CD4-positive, alpha-beta memory T cell (primary cell): ENCODE data around the gene SLC25A46. TPM values are rescaled to one million over a fixed set of nuclear protein-coding genes. Genes with fewer than 3 reads are reported as not detected.

Source experiments
- CTCF ChIA-PET: fragments of 350-600 bp; sonication (Branson Sonifier 250); formaldehyde crosslinking; loops from one replicate; lab custom pipeline; 2021; ENCODE audit warnings: inconsistent platforms; ENCODE audit not compliant: partially characterized antibody; lab: Charles Lee
- POLR2A ChIA-PET: fragments of 350-600 bp; sonication (Branson Sonifier 250); formaldehyde crosslinking; loops from one replicate; lab custom pipeline; 2021; ENCODE audit not compliant: partially characterized antibody; lab: Charles Lee
- DNase-seq, 5 donors: peaks; one replicate each; pipeline versions ENCODE4 v3.0.0 to v3.0.0-alpha.2; 2020 to 2022; ENCODE audit warnings: mixed read lengths in 1 of 5
- H3K27ac ChIP-seq: one replicate; pipeline ENCODE4 v1.7.0; 2013; ENCODE audit warnings: low read depth, low read length
- H3K27me3 ChIP-seq: 2 replicates; pipeline ENCODE4 v1.7.0; 2013; ENCODE audit warnings: mild to moderate bottlenecking, low read length, moderate library complexity; ENCODE audit not compliant: insufficient read depth
- H3K36me3 ChIP-seq: 2 replicates; pipeline ENCODE4 v1.7.0; 2013; ENCODE audit warnings: mild to moderate bottlenecking, low read length, moderate library complexity; ENCODE audit not compliant: insufficient read depth
- H3K4me1 ChIP-seq: 2 replicates; pipeline ENCODE4 v1.7.0; 2013; ENCODE audit warnings: mild to moderate bottlenecking, low read length, moderate library complexity; ENCODE audit not compliant: insufficient read depth
- H3K4me3 ChIP-seq, 2 donors: one replicate each; pipeline ENCODE4 v1.7.0; 2013; ENCODE audit warnings: low read length in 2 of 2, mild to moderate bottlenecking in 1 of 2
- H3K9me3 ChIP-seq, 2 donors: one replicate each; pipeline ENCODE4 v1.7.0; 2013; ENCODE audit warnings: low read length in 2 of 2, control low read depth in 1 of 2; ENCODE audit not compliant: control insufficient read depth in 1 of 2
- H3K27ac Mint-ChIP-seq, 7 donors: one replicate each; pipeline ENCODE4 v1.8.0; 2020 to 2021; ENCODE audit warnings: mixed read lengths in 7 of 7, mild to moderate bottlenecking in 6 of 7, inconsistent platforms in 3 of 7, moderate library complexity in 3 of 7
- H3K27me3 Mint-ChIP-seq, 2 donors: one replicate each; pipeline ENCODE4 v1.8.0; 2020 to 2021; ENCODE audit warnings: mixed read lengths in 2 of 2
- H3K36me3 Mint-ChIP-seq, 2 donors: one replicate each; pipeline ENCODE4 v1.8.0; 2020 to 2021; ENCODE audit warnings: mixed read lengths in 2 of 2, inconsistent platforms in 1 of 2, mild to moderate bottlenecking in 1 of 2
- H3K4me1 Mint-ChIP-seq, 4 donors: one replicate each; pipeline ENCODE4 v1.8.0; 2020 to 2021; ENCODE audit warnings: mixed read lengths in 4 of 4, mild to moderate bottlenecking in 1 of 4
- H3K4me3 Mint-ChIP-seq, 8 donors: one replicate each; pipeline ENCODE4 v1.8.0; 2020 to 2021; ENCODE audit warnings: mixed read lengths in 8 of 8, mild to moderate bottlenecking in 7 of 8, moderate library complexity in 6 of 8, inconsistent platforms in 3 of 8
- H3K9me3 Mint-ChIP-seq, 8 donors: one replicate each; pipeline ENCODE4 v1.8.0; 2020 to 2021; ENCODE audit warnings: mixed read lengths in 8 of 8, mild to moderate bottlenecking in 5 of 8, inconsistent platforms in 3 of 8, moderate library complexity in 1 of 8
- intact Hi-C: fragments of 100-400 bp; cut with micrococcal nuclease; formaldehyde crosslinking; loops from one replicate; pipeline ENCODE4 v1.15.1; 2023
- polyA plus RNA-seq, 2 donors: library from polyadenylated mRNA; unstranded; fragments of 300-500 nt; fragmentation: Illumina TruSeq; gene quantifications; one replicate each; pipeline ENCODE4 v1.2.3, GENCODE V29; 2021
- total RNA-seq, 2 experiments: library from RNA; stranded (reverse); gene quantifications; one replicate each; pipeline ENCODE4 v1.2.3, GENCODE V29; 2021

SLC25A46 gene
- total and polyA plus RNA-seq, 4 experiments from 2014 or later = 23.0 to 39.9 (median 38.1) TPM

DNA sequence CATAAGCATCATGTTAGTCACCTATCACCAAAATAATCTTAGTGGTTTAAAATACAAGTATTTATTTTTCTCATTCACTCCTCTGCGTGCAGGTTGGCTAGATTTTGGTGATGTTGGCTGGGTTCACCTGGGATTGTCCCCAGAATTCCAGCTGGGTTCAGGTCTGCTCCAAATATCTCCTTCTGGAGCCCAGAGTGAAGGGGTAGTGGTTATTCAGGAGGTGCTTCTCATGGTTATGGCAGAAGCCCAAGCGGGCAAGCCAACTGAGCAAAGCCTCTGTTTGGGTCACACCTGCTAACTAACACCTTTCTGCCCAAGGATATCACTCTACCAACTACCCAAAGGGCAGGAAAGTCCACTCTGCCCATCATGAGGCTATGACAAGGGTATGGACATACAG lies 4.7 kb upstream of the SLC25A46 start:
- no peak overlapping the region for H3K27ac Mint-ChIP-seq
- peaks cover 11 to 17% of the 10 kb centered on the region in 2 donors for H3K27me3 Mint-ChIP-seq
- Histone ChIP-seq H3K36me3 (no peaks in the 10 kb centered on the region), H3K4me1 (peaks cover 7% of the 10 kb centered on the region), H3K27ac (no peak overlapping the region), H3K4me3 (no peak overlapping the region), H3K27me3 (no peaks in the 10 kb centered on the region), H3K9me3 (no peaks in the 10 kb centered on the region)
- peaks cover 4 to 10% of the 10 kb centered on the region in 2 donors for H3K36me3 Mint-ChIP-seq
- H3K4me1 Mint-ChIP-seq = peaks cover 5 to 13% (median 8%) of the 10 kb centered on the region in 4 donors
- no peak overlapping the region for H3K4me3 Mint-ChIP-seq
- no peak for DNase-seq
- H3K9me3 Mint-ChIP-seq = peaks cover 0 to 3% (median 0%) of the 10 kb centered on the region in 8 donors
- ChIA-PET POLR2A (no interaction called here), CTCF (no interaction called here)
- intact Hi-C loops = loop anchor here (10.0 kb wide), 2 partner anchors 781 to 1981 kb away; partner anchors contain the start of gene STARD4

DNA sequence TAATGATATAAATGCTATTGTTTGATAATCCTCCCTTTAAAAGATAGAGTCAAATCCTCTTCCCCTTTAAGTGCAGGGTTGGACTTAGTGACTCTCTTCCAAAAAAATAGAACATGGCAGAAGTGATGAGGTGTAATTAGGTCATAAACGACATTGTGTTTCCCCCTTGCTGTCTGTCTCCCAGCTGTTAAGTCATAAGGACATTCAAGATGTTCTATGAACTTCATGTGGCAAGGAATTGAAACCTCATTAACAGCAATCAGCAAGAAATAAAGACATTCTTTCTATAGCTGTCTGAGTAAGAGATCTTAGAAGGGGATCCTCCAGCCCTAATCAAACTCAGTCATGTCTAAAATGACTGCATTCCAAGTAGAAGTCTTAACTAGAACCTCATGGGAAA lies 3.3 kb upstream of the SLC25A46 start:
- POLR2A ChIA-PET = no interaction called here
- DNase-seq = no peak
- Mint-ChIP-seq H3K4me3 (peak overlapping the region in 1 of 8 donors; percentile 21), H3K4me1 (peaks cover 12 to 27% (median 19%) of the 10 kb centered on the region in 4 donors), H3K27ac (no peak overlapping the region), H3K36me3 (peaks cover 4 to 12% of the 10 kb centered on the region in 2 donors), H3K9me3 (peaks cover 0 to 3% (median 0%) of the 10 kb centered on the region in 8 donors), H3K27me3 (peaks cover 11 to 14% of the 10 kb centered on the region in 2 donors)
- H3K4me1 ChIP-seq = peaks cover 18% of the 10 kb centered on the region
- H3K27ac ChIP-seq = no peak overlapping the region
- H3K27me3 ChIP-seq = no peaks in the 10 kb centered on the region
- H3K4me3 ChIP-seq = no peak overlapping the region
- H3K36me3 ChIP-seq = no peaks in the 10 kb centered on the region
- intact Hi-C loops = loop anchor here (5.0 to 10.0 kb wide), 3 partner anchors 779 to 1979 kb away; partner anchors contain the start of gene STARD4
- no peaks in the 10 kb centered on the region for H3K9me3 ChIP-seq
- CTCF ChIA-PET = no interaction called here

DNA sequence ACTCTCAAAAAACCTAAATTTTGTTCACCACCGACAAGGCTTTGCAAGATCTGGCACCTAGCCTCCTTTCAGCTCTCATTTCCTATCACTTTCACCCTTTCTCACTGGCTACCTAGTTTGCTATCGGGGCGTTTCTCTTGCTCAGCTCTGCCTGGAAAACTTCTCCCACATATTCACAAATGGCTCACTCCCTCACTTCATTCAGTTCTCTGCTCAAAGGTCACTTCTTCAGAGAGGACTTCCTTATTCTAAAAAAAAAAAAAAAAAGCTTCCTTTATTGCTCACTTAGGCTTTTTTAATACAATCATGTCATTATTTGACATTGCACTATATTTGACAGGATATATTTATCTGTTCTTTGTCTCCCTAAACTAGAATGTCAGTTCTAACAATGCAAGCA lies 2.1 kb upstream of the SLC25A46 start:
- POLR2A ChIA-PET = no interaction called here
- no peak for DNase-seq
- peaks cover 3 to 15% of the 10 kb centered on the region in 2 donors for H3K36me3 Mint-ChIP-seq
- CTCF ChIA-PET = interaction anchor here (0.6 kb wide), 1 partner anchor 1142 kb away, joined by 3 read pairs; no protein-coding TSS in a partner anchor
- no peaks in the 10 kb centered on the region for H3K27me3 ChIP-seq
- peaks cover 0 to 3% (median 0%) of the 10 kb centered on the region in 8 donors for H3K9me3 Mint-ChIP-seq
- H3K4me1 ChIP-seq = peaks cover 26% of the 10 kb centered on the region
- peaks cover 17 to 37% (median 27%) of the 10 kb centered on the region in 4 donors for H3K4me1 Mint-ChIP-seq
- H3K4me3 ChIP-seq = no peak overlapping the region
- intact Hi-C loops = loop anchor here (5.0 to 10.0 kb wide), 3 partner anchors 778 to 1978 kb away; partner anchors contain the start of gene STARD4
- peak overlapping the region in 2 of 7 donors; percentile 9 for H3K27ac Mint-ChIP-seq
- peaks cover 11% of the 10 kb centered on the region in 2 donors for H3K27me3 Mint-ChIP-seq
- no peak overlapping the region for H3K27ac ChIP-seq
- H3K36me3 ChIP-seq = no peaks in the 10 kb centered on the region
- H3K4me3 Mint-ChIP-seq = peak overlapping the region in 3 of 8 donors; percentile 14 to 61 (median 36)
- no peaks in the 10 kb centered on the region for H3K9me3 ChIP-seq

DNA sequence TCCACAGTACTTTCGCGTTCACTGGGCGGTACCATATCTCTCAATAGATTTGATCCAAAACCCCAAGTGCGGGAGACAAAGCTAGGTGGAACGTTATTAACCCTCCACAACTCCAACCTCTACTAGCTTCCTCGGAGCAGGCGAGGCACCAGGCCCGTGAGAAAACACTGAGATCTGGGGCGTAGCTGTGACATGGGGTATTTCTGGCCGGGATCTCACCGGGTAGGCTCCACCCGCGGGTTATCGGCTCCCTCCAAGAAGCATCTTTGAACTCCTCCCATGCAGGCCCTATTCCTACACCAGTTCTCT lies 350 bp upstream of the SLC25A46 start:
- H3K4me1 ChIP-seq = peaks cover 32% of the 10 kb centered on the region
- no peaks in the 10 kb centered on the region for H3K9me3 ChIP-seq
- H3K27ac Mint-ChIP-seq = peak overlapping the region; percentile 96 to 100 (median 99)
- no peaks in the 10 kb centered on the region for H3K36me3 ChIP-seq
- H3K27ac ChIP-seq = peak overlapping the region; percentile 88
- POLR2A ChIA-PET = interaction anchor here (1.1 to 2.9 kb wide), 5 partner anchors 11 to 1329 kb away, joined by 3 to 21 read pairs (median 8); partner anchors contain the start of genes MAN2A1, PJA2, TMEM232 and WDR36
- no peak for DNase-seq
- CTCF ChIA-PET = interaction anchor here (0.5 to 4.4 kb wide), 7 partner anchors 10 to 1422 kb away, joined by 3 to 24 read pairs (median 4); partner anchors contain the start of genes MAN2A1, TMEM232 and WDR36
- H3K4me1 Mint-ChIP-seq = peaks cover 21 to 44% (median 31%) of the 10 kb centered on the region in 4 donors
- peaks cover 0 to 18% of the 10 kb centered on the region in 2 donors for H3K36me3 Mint-ChIP-seq
- intact Hi-C loops = loop anchor here (1.0 to 10.0 kb wide), 7 partner anchors 12 to 1990 kb away; partner anchors contain the start of genes MAN2A1, STARD4, TMEM232 and WDR36
- H3K27me3 Mint-ChIP-seq = peaks cover 5 to 8% of the 10 kb centered on the region in 2 donors
- no peaks in the 10 kb centered on the region for H3K27me3 ChIP-seq
- H3K9me3 Mint-ChIP-seq = peaks cover 0 to under 1% (median 0%) of the 10 kb centered on the region in 8 donors
- H3K4me3 ChIP-seq = peak overlapping the region; percentile 74 to 86
- peak overlapping the region; percentile 94 to 99 (median 98) for H3K4me3 Mint-ChIP-seq

DNA sequence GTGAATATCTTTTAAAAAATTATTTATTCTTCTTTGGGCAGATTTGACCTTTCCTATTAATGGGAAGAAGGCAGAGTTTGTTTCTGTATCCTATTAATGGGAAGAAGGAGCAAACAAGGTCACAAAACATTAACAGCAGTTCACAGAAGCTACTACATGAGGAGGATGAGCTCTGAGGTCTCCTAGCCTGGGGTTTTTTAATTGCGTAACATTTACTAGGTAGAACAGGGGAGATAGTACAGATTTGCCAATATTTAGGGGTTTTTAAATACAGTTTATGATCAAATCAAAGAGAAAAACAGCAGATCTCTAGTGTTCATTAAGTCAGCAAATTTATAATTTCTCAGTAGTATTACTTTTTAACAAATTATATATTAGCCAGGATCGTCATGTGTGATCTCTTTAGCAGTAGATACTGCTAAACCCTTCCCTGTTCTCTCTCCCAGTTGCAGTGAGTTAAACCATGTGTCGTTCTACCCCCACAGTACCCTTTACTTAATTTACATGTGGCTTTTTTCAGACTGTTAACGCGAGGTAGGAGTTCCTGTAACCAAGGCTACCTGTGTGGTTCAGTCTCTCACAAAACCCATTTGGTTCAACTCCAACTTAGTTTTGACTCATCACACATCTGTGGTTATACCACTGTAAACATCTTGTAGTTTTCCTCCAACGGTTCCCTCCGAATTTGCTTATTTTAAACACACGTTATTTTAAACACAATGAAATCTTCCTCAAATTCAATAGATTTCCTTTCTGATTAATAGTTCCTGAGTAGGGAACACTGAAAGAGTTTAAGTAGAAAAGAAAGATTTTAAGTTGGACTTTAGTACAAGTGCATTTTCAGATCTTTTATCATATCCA lies 13.3 kb downstream of the SLC25A46 start:
- H3K36me3 ChIP-seq = no peaks in the 10 kb centered on the region
- peak overlapping the region; percentile 54 for H3K27ac ChIP-seq
- CTCF ChIA-PET = no interaction called here
- Mint-ChIP-seq H3K4me1 (peaks cover 38 to 54% (median 46%) of the 10 kb centered on the region in 4 donors), H3K9me3 (peaks cover 0 to 2% (median 0%) of the 10 kb centered on the region in 8 donors), H3K4me3 (peak overlapping the region in 7 of 8 donors; percentile 8 to 74 (median 52)), H3K36me3 (peaks cover 30 to 45% of the 10 kb centered on the region in 2 donors), H3K27me3 (no peaks in the 10 kb centered on the region), H3K27ac (peak overlapping the region; percentile 76 to 93 (median 90))
- POLR2A ChIA-PET = interaction anchor here (1.8 to 3.5 kb wide), 2 partner anchors 13 to 340 kb away, joined by 5 to 21 read pairs; partner anchors contain the start of genes SLC25A46 and WDR36
- H3K9me3 ChIP-seq = no peaks in the 10 kb centered on the region
- intact Hi-C loops = loop anchor here (1.0 kb wide), 1 partner anchor 13 kb away; the partner anchor contains the start of gene SLC25A46
- H3K4me3 ChIP-seq = no peak overlapping the region
- H3K27me3 ChIP-seq = no peaks in the 10 kb centered on the region
- peak; percentile 45 to 74 (median 47) for DNase-seq
- H3K4me1 ChIP-seq = peaks cover 38% of the 10 kb centered on the region

GRCh38 chr5:110752953-110753352 lies 14.1 kb downstream of the SLC25A46 start:
- ChIA-PET CTCF (interaction anchor here (1.4 kb wide), 1 partner anchor 11 kb away, joined by 5 read pairs; no protein-coding TSS in a partner anchor), POLR2A (interaction anchor here (1.8 to 3.5 kb wide), 2 partner anchors 14 to 339 kb away, joined by 5 to 21 read pairs; partner anchors contain the start of genes SLC25A46 and WDR36)
- peaks cover 38 to 56% (median 45%) of the 10 kb centered on the region in 4 donors for H3K4me1 Mint-ChIP-seq
- no peak for DNase-seq
- no peaks in the 10 kb centered on the region for H3K9me3 ChIP-seq
- peaks cover 38% of the 10 kb centered on the region for H3K4me1 ChIP-seq
- peak overlapping the region in 7 of 8 donors; percentile 8 to 74 (median 52) for H3K4me3 Mint-ChIP-seq
- no peaks in the 10 kb centered on the region for H3K27me3 ChIP-seq
- no peaks in the 10 kb centered on the region for H3K27me3 Mint-ChIP-seq
- H3K36me3 Mint-ChIP-seq = peaks cover 26 to 44% of the 10 kb centered on the region in 2 donors
- peak overlapping the region; percentile 76 to 93 (median 90) for H3K27ac Mint-ChIP-seq
- H3K36me3 ChIP-seq = no peaks in the 10 kb centered on the region
- H3K4me3 ChIP-seq = no peak overlapping the region
- peak overlapping the region; percentile 54 for H3K27ac ChIP-seq
- intact Hi-C loops = loop anchor here (1.0 kb wide), 1 partner anchor 14 kb away; the partner anchor contains the start of gene SLC25A46
- peaks cover 0 to 2% (median 0%) of the 10 kb centered on the region in 8 donors for H3K9me3 Mint-ChIP-seq
